GM21576 (cell line): ENCODE results near the gene MPIG6B.
"Not testable (repeated sequence)": the region's sequence is repeated elsewhere in the genome, so short reads cannot be mapped to it uniquely, and the experiment has no call there.

Experiments used
- ATAC-seq: cut with Tn5 transposase; IDR thresholded peaks from one replicate; pipeline ENCODE4 v1.9.1; 2021; ENCODE audit warnings: mild to moderate bottlenecking, moderate library complexity; ENCODE audit not compliant: unreplicated experiment

Gene MPIG6B

GRCh38 chr6:31700740-31701401, 22.3 kb upstream of the MPIG6B start:
- no peak for ATAC-seq

GRCh38 chr6:31701666-31702404, 21.3 kb upstream of the MPIG6B start:
- no peak for ATAC-seq

GRCh38 chr6:31702405-31702818, 20.8 kb upstream of the MPIG6B start:
- no peak for ATAC-seq

GRCh38 chr6:31702819-31703716, 20.1 kb upstream of the MPIG6B start, which contains the start of gene ABHD16A:
TSS of gene ABHD16A (minus strand) at chr6:31703324. CDS start at chr6:31703281, 43 bp downstream.
- peak; percentile 82 for ATAC-seq

- no peak for ATAC-seq
These were observed 17.2 kb upstream of the MPIG6B start for GRCh38 chr6:31705931-31706330.

GRCh38 chr6:31706599-31706998, 16.6 kb upstream of the MPIG6B start, which contains the start of gene LY6G6F:
TSS of gene LY6G6F (plus strand) at chr6:31706866. CDS start at chr6:31706907, 41 bp downstream.
- ATAC-seq: no peak

- ATAC-seq: no peak
These were observed 15.5 kb upstream of the MPIG6B start for GRCh38 chr6:31707701-31708100.

- no peak for ATAC-seq
These were observed 14.9 kb upstream of the MPIG6B start for GRCh38 chr6:31708224-31708623.

GRCh38 chr6:31709157-31709556, 14.0 kb upstream of the MPIG6B start:
- ATAC-seq: not testable (repeated sequence)

- ATAC-seq: no peak
These were observed 12.5 kb upstream of the MPIG6B start for GRCh38 chr6:31710523-31711219.

- ATAC-seq: no peak
These were observed 11.9 kb upstream of the MPIG6B start for GRCh38 chr6:31711233-31711632.

- no peak for ATAC-seq
These were observed 10.9 kb upstream of the MPIG6B start for GRCh38 chr6:31712296-31712695.

- no peak for ATAC-seq
These were observed 9.7 kb upstream of the MPIG6B start for GRCh38 chr6:31713465-31713864.

GRCh38 chr6:31713991-31714684, 9.0 kb upstream of the MPIG6B start:
- no peak for ATAC-seq

GRCh38 chr6:31715022-31715958, 7.9 kb upstream of the MPIG6B start, which contains the start of gene LY6G6D:
TSS of gene LY6G6D (plus strand) at chr6:31715348. CDS start at chr6:31715356, 8 bp downstream.
- ATAC-seq: no peak

- ATAC-seq: no peak
These were observed 5.5 kb upstream of the MPIG6B start for GRCh38 chr6:31717499-31718222.

GRCh38 chr6:31718265-31718664, 4.9 kb upstream of the MPIG6B start:
- ATAC-seq: no peak

GRCh38 chr6:31719001-31719400, 4.2 kb upstream of the MPIG6B start:
- ATAC-seq: no peak
